Tibial nerve (tissue), 4 donors: ENCODE results near the gene RPL28.

Experiments used
- EP300 ChIP-seq, 2 donors: sonication (generic); formaldehyde crosslinking; IDR thresholded peaks; one replicate each; pipeline ENCODE4 v1.6.1; 2017; ENCODE audit warnings: antibody characterized with exemption in 2 of 2, mild to moderate bottlenecking in 1 of 2
- POLR2A ChIP-seq, 2 donors: fragments of 450-650 bp; IDR thresholded peaks; one replicate each; pipeline ENCODE4 v1.6.1; 2017; ENCODE audit warnings: antibody characterized with exemption in 2 of 2, mild to moderate bottlenecking in 2 of 2, moderate library complexity in 2 of 2
- TF ChIP-seq, protein P1 (sequence below), 5 experiments: fragments of 200-600 bp in 3 of 5; fragments of 450-650 bp in 2 of 5; sonication (generic) in 3 of 5; IDR thresholded peaks; one replicate each; pipeline ENCODE4 v1.5.1; 2016 to 2019; ENCODE audit warnings: antibody characterized with exemption in 5 of 5, mild to moderate bottlenecking in 3 of 5, moderate library complexity in 2 of 5

DNA sequence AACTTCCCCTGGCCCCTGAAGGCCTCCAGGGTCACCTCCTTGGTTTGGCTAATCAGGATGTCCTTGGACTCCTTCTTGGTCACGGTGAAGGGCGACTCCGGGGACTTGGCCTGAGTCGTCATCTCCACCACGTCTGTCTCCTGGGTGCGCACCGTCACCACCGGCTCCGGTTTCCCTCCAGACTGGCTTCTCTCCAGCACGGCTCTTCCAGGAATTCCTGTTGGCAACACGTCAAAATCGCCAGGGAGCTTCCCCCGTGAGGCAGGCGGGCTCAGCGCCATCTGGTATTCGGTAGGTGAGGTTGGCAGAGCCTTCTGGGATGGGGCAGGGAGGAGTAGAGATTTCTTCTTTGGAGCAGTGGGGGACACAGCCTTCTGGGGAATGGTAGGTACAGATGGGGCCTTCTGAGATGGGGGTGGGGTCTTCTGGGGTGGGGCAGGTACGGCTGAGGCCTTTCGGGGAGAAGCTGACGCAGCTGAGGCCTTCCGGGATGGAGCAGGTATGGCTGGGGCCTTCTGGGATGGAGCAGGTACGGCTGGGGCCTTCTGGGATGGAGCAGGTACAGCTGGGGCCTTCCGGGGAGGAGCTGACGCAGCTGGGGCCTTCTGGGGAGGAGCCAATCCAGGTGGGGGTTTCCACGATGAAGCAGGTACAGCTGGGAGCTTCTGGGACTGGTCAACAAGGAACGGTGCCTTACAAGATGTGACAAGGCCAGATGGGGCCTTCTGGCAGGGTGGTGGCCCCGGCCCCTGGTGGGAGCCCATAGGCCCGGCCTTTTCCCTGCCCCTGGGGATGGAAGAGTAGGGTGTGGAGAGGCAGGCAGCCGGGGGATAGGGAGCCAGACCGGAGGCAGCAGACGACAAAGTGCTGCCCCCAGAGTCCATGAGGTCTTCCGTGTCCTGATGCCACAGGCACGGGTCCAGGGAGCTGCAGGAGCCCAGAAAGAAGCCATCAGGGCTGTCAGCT lies 26.5 kb upstream of the RPL28 start:
- TF ChIP-seq, protein P1, sequence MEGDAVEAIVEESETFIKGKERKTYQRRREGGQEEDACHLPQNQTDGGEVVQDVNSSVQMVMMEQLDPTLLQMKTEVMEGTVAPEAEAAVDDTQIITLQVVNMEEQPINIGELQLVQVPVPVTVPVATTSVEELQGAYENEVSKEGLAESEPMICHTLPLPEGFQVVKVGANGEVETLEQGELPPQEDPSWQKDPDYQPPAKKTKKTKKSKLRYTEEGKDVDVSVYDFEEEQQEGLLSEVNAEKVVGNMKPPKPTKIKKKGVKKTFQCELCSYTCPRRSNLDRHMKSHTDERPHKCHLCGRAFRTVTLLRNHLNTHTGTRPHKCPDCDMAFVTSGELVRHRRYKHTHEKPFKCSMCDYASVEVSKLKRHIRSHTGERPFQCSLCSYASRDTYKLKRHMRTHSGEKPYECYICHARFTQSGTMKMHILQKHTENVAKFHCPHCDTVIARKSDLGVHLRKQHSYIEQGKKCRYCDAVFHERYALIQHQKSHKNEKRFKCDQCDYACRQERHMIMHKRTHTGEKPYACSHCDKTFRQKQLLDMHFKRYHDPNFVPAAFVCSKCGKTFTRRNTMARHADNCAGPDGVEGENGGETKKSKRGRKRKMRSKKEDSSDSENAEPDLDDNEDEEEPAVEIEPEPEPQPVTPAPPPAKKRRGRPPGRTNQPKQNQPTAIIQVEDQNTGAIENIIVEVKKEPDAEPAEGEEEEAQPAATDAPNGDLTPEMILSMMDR (IDR thresholded peaks at IDR 0.05): no peak
- TF ChIP-seq POLR2A (IDR thresholded peaks at IDR 0.05) (no peak), EP300 (IDR thresholded peaks at IDR 0.05) (no peak)
